Fibroblast of skin of right quadriceps (primary cell): Measurements from ENCODE around the gene CENPX.
"Not testable (repeated sequence)": the region's sequence is repeated elsewhere in the genome, so short reads cannot be mapped to it uniquely, and the experiment has no call there.

ENCODE experiments used
- DNase-seq: peaks from one replicate; pipeline ENCODE4 v3.0.0-alpha.2; 2013

Gene CENPX

GRCh38 chr17:82038796-82039409 is 16.2 kb upstream of the CENPX start:
- not testable (repeated sequence) for DNase-seq

DNA sequence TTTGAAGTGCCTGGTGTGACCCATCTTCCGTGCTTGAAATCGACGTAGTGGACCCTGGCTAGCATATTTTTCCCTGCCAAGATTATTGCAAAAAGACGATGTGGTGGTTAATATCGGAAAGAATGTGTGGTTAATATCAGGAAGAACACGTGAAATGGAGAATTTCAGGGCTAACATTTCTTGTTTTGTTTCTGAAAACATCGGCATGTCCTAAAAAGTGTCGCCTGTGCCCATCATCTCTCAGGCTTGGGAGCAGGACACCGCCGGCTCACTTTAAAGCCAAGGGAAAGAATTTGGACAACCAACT is 15.2 kb upstream of the CENPX start:
- no peak for DNase-seq

GRCh38 chr17:82037092-82037888 is 14.6 kb upstream of the CENPX start, which contains the start of gene DCXR:
Gene DCXR, minus strand, starts transcription at chr17:82037697. Its CDS starts 15 bp downstream, at chr17:82037682.
- DNase-seq: peak; percentile 95

DNA sequence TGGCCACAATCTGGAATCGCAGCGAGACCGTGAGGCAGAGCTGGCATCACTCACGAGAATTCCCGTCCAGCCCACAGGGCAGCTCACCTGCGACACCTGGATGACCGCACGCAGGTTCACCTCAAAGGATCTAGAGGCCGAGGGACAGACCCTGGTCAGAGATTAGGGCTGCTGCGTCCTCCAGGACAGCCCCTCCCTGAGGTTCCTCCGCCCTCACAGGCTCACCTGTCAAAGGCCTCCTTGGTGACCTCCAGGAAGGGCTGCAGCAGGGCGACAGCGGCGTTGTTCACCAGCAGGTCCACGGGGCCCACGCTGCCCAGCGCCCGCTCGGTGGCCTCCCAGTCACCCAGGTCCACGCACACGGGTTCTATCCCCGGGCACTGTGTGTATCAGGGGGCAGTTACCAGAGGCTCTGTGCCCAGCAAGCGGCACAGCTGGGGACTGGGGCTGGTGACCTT is 14.0 kb upstream of the CENPX start:
- no peak for DNase-seq

GRCh38 chr17:82035956-82036633 is 13.4 kb upstream of the CENPX start:
- no peak for DNase-seq

DNA sequence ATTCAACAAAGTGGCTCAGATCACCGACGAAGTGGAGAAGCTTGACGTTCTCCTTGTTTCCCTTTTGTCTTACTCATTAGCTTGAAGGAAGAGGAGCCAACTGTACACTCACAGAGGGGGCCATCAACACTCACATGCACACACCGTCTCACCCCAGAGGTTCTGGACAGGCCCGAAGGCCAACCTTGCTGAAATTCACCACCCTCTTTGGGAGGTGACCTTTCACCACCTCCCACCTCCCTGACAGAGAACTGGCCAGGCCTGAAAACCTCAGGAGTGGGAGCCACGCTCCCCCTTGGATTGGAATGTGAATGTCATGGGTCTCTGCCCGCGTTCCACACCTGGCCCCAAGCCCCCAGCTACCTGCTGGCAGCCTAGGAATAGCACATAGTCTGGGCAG is 12.8 kb upstream of the CENPX start:
- DNase-seq: no peak

GRCh38 chr17:82034371-82035011 is 11.8 kb upstream of the CENPX start:
- no peak for DNase-seq

- DNase-seq: no peak
Measured at GRCh38 chr17:82033359-82034085, 10.8 kb upstream of the CENPX start.

DNA sequence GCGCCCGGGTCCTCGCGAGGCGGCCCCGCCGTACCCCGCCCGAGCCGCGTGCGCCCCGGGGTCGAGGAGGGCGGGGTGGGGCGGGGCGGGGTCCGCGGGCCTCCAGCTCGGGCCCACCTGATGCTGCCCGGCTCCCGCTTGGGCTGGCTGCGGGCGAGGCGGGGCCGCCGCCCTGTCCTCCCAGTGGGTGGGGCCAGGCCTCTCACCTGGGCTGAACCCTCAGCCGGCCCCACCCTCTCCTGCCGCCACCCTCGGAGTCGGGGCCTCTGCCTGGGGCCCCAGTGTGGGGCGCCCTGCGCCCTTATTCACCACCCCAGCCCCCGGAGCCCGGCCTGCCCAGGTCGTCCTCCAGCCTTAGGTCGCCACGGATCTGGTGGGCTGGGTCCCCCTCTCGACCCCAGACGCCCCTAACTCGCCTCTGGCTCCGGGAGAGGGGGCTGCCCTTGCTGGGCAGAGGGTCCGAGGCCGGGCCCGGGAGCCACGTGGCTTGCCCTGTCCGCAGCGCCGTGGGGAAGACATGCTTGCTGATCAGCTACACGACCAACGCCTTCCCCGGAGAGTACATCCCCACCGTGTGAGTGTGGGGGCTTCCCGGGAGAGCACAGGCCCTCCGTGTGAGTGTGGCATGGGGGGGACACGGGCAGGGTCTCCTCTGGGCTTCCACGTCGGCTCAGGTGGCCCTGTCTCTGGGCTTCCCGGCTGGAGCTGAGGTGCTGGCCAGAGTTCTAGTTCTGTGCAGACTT is 9.4 kb upstream of the CENPX start:
- no peak for DNase-seq

- no peak for DNase-seq
Measured at GRCh38 chr17:82031303-82031884, 8.7 kb upstream of the CENPX start, which contains the start of gene RAC3. Gene RAC3, plus strand, starts transcription at chr17:82031678. Its CDS starts 84 bp downstream, at chr17:82031762.

GRCh38 chr17:82030470-82031302 is 8.0 kb upstream of the CENPX start:
- DNase-seq: peak; percentile 73

GRCh38 chr17:82029990-82030469 is 7.4 kb upstream of the CENPX start:
- DNase-seq: no peak

GRCh38 chr17:82029391-82029790 is 6.7 kb upstream of the CENPX start:
- no peak for DNase-seq

- no peak for DNase-seq
Measured at GRCh38 chr17:82028966-82029365, 6.3 kb upstream of the CENPX start.

DNA sequence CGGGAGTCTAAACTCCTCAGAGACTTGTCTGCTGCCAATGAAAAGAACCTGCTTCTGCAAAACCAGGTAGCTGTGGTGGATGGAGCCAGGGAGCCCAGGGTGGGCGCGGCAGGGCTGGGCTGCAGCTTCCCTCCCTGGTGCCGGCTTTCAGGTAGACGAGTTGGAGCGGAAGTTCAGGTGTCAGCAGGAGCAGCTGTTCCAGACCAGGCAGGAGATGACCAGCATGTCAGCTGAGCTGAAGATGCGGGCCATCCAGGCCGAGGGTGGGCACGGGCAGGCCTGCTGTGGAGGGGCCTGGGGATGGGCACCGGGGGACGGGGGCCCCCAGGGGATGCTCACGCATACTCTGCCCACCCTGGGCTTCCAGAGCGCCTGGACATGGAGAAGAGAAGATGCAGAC is 5.6 kb upstream of the CENPX start:
- DNase-seq: no peak

DNA sequence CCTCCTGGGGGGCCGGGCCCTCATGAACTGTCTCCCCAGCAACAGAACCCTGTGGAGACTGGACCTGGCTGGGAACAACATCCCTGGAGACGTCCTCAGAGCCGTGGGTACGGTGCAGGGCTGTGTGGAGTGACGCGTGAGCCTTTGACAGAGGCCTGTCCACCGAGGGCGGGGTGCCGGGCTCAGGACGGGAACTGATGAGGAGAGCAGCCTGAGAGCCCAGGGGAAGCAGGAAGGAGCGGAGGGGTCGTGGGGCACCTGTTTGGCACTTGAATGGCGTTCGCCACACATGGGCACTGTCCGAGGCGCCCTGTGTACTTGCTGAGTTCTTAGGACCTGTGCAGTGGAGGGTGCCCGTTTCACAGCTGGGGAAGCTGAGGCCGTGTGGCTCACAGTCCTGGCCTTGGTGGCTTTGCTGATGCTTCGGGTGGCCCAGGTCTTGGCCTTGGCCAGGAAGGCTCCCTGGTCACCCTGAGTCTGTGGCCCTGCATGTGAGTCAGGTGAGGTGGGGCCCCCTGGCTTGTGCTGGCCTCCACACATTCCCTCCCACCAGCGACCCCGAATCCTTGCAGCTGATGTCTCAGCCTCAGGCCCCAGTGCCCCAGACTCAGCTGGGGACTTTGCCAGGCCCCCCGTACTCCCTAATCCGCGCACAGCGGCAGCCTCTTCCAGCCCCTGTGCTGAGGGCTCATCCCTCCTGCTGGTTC is 2.9 kb upstream of the CENPX start:
- no peak for DNase-seq

DNA sequence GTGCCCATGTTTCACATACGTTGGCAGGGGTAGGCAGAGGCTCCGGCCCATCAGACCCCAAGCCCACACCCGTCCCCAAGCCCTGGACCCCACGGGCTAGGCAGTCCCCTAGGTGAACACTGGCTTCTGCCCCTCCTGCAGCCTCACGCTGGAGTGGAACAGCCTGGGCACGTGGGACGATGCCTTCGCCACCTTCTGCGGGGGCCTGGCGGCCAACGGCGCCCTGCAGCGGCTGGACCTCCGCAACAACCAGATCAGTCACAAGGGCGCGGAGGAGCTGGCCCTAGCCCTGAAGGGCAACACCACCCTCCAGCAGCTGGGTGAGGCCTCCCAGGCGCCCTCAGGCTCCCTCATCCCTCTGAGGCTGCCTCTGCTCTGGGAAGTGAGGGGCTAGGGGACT is 2.2 kb upstream of the CENPX start:
- DNase-seq: no peak

GRCh38 chr17:82023447-82024241 is 966 bp upstream of the CENPX start:
- no peak for DNase-seq

GRCh38 chr17:82022981-82023446 is 336 bp upstream of the CENPX start, which contains the start of gene LRRC45:
Gene LRRC45, plus strand, starts transcription at chr17:82023305. Its CDS starts 339 bp downstream, at chr17:82023644.
- DNase-seq: peak; percentile 100
